Esophagus squamous epithelium (tissue), 5 donors: ENCODE data around the gene DYNC2H1. TPM values are rescaled to one million over a fixed set of nuclear protein-coding genes. Genes with fewer than 3 reads are reported as not detected.

ENCODE experiments used
- DNase-seq: peaks from one replicate; lab custom pipeline; 2025; lab: John Stamatoyannopoulos, UW
- H3K27ac ChIP-seq, 4 donors: fragments of 200-600 bp; sonication (generic); one replicate each; pipeline ENCODE4 v1.5.1; 2016 to 2019; ENCODE audit warnings: mild to moderate bottlenecking in 1 of 4
- H3K27me3 ChIP-seq, 4 donors: fragments of 200-600 bp; sonication (generic); 1 replicate in 3 of 4; 2 replicates in 1 of 4; pipeline versions ENCODE4 v1.5.1 to v1.6.0; 2017 to 2021; ENCODE audit warnings: antibody characterized with exemption in 1 of 4
- H3K36me3 ChIP-seq, 3 donors: fragments of 200-600 bp; sonication (generic); one replicate each; pipeline ENCODE4 v1.5.1; 2016 to 2019
- H3K4me1 ChIP-seq, 3 donors: fragments of 200-600 bp; sonication (generic); one replicate each; pipeline ENCODE4 v1.5.1; 2017 to 2019
- H3K4me3 ChIP-seq, 4 donors: fragments of 200-600 bp; sonication (generic); 1 replicate in 3 of 4; 2 replicates in 1 of 4; pipeline ENCODE4 v1.5.1; 2016 to 2019; ENCODE audit warnings: mild to moderate bottlenecking in 2 of 4, moderate library complexity in 1 of 4
- H3K9me3 ChIP-seq, 3 donors: fragments of 200-600 bp; sonication (generic); one replicate each; pipeline ENCODE4 v1.5.1; 2016 to 2019
- POLR2A ChIP-seq, 4 donors: fragments of 450-650 bp; IDR thresholded peaks; one replicate each; pipeline ENCODE4 v1.6.1; 2017; ENCODE audit warnings: antibody characterized with exemption in 4 of 4, mild to moderate bottlenecking in 4 of 4, moderate library complexity in 3 of 4
- WGBS, 2 donors: methylation state at CpG; one replicate each; pipeline ENCODE4 v1.1.5; 2018; 5-methylcytosine and 5-hydroxymethylcytosine counted together
- intact Hi-C: fragments of 100-400 bp; cut with DNase I; formaldehyde crosslinking; loops from one replicate; pipeline ENCODE4 v1.15.0; 2022
- total RNA-seq, 4 donors: library from RNA; depleted of rRNA; stranded (reverse); fragments of >200 nt; gene quantifications; one replicate each; pipeline ENCODE4 v1.1.0, GENCODE V29; 2016
- TF ChIP-seq, protein P1 (sequence below), 6 experiments: fragments of 450-650 bp in 4 of 6; fragments of 200-600 bp in 2 of 6; sonication (generic) in 2 of 6; IDR thresholded peaks; one replicate each; pipeline ENCODE4 v1.5.1; 2016 to 2019; ENCODE audit warnings: antibody characterized with exemption in 6 of 6, mild to moderate bottlenecking in 4 of 6, moderate library complexity in 4 of 6
- donor health status: DM: yes; HTN: yes; CAD: no.

DYNC2H1 gene
- total RNA-seq, 4 donors from 2014 or later: 6.8 to 13.9 (median 9.3) TPM

DNA sequence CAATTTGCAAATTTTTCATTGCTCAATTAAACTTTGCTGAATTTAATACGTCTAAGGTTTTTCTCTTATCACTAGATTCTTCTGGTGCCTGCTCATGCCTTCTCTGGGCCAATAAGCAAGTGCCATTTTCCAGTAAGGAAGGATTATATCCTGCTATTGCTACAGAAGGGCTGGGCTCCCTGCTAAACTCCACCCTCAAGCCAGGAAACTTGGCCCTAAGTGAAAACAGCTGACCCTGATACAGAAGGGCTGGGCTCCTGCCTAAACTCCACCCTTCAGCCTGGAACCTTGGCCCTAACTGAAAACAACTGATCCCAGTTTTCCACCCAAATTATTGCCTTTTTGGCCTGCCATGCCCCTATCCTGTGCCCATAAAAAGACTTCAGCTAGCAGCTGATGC, 385.3 kb downstream of the DYNC2H1 start:
- TF ChIP-seq POLR2A (IDR thresholded peaks at IDR 0.05): no peak
- TF ChIP-seq, protein P1, sequence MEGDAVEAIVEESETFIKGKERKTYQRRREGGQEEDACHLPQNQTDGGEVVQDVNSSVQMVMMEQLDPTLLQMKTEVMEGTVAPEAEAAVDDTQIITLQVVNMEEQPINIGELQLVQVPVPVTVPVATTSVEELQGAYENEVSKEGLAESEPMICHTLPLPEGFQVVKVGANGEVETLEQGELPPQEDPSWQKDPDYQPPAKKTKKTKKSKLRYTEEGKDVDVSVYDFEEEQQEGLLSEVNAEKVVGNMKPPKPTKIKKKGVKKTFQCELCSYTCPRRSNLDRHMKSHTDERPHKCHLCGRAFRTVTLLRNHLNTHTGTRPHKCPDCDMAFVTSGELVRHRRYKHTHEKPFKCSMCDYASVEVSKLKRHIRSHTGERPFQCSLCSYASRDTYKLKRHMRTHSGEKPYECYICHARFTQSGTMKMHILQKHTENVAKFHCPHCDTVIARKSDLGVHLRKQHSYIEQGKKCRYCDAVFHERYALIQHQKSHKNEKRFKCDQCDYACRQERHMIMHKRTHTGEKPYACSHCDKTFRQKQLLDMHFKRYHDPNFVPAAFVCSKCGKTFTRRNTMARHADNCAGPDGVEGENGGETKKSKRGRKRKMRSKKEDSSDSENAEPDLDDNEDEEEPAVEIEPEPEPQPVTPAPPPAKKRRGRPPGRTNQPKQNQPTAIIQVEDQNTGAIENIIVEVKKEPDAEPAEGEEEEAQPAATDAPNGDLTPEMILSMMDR (IDR thresholded peaks at IDR 0.05): no peak
- Histone ChIP-seq H3K27ac (no peak overlapping the region), H3K27me3 (no peaks in the 10 kb centered on the region), H3K36me3 (no peaks in the 10 kb centered on the region), H3K4me3 (no peak overlapping the region), H3K9me3 (no peaks in the 10 kb centered on the region), H3K4me1 (no peaks in the 10 kb centered on the region)
- 65 to 91% methylated on average over 1 of the region's 1 CpG for WGBS, 2 donors
- intact Hi-C loops: no loop called here
- DNase-seq: no peak

GRCh38 chr11:103497268-103497667, 388.0 kb downstream of the DYNC2H1 start:
- DNase-seq: no peak
- no peaks in the 10 kb centered on the region for H3K27me3 ChIP-seq
- H3K9me3 ChIP-seq: no peaks in the 10 kb centered on the region
- no peak overlapping the region for H3K27ac ChIP-seq
- 80% methylated on average over 1 of the region's 1 CpG; no CpG with 5 or more reads in 1 of the 2 donors for WGBS, 2 donors
- TF ChIP-seq POLR2A (IDR thresholded peaks at IDR 0.05): no peak
- TF ChIP-seq, protein P1 (IDR thresholded peaks at IDR 0.05): no peak
- H3K4me3 ChIP-seq: no peak overlapping the region
- intact Hi-C loops: no loop called here
- no peaks in the 10 kb centered on the region for H3K36me3 ChIP-seq
- H3K4me1 ChIP-seq: no peaks in the 10 kb centered on the region

DNA sequence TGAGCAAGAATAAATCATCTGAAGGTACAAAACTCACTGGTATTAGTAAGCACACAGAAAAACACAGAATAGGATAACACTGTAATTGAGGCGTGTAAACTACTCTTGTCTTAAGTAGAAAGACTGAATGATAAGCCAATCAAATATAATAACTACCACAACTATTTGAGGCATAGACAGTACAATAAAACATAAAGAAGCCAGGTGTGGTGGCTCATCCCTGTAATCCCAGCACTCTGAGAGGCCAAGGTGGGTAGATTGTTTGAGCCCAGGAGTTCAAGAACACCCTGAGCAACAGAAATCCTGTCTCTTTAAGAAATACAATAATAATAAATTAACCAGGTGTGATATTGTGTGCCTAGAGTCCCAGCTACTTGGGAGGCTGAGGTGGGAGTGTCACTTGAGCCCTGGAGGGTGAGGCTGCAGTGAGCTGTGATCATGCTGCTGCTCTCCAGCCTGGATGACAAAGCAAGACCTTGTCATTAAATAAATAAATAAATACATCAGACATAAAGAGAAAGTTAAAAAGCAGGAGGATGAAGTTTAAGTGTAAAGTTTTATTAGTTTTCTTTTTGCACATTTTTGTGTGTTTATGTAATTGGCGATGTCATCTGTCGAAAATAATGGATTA, 390.6 kb downstream of the DYNC2H1 start:
- no peak for DNase-seq
- intact Hi-C loops: no loop called here
- 39 to 63% methylated on average over 3 of the region's 3 CpGs for WGBS, 2 donors
- H3K27me3 ChIP-seq: no peaks in the 10 kb centered on the region
- no peak for TF ChIP-seq POLR2A (IDR thresholded peaks at IDR 0.05)
- TF ChIP-seq, protein P1 (IDR thresholded peaks at IDR 0.05): no peak
- no peaks in the 10 kb centered on the region for H3K9me3 ChIP-seq
- H3K36me3 ChIP-seq: no peaks in the 10 kb centered on the region
- no peak overlapping the region for H3K27ac ChIP-seq
- no peaks in the 10 kb centered on the region for H3K4me1 ChIP-seq
- no peak overlapping the region for H3K4me3 ChIP-seq

DNA sequence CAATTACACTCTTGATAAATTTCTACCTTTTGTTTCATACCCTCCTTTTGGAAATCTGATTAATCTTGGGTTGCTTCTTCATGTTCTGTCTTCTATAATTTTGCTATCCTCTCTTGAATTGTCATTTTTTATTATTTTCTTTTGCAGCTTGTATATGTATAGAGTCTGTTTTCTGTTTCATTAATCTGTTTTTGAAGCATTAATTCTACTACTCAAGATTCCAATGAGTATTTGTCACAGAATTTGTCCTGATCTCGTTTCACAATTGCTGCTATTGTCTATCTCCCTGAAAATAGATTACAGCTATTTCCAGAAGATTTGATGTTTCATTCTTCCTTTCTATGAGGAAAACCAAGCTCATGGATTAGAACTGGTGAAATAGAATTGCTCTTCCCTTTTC, 406.1 kb downstream of the DYNC2H1 start:
- intact Hi-C loops: no loop called here
- no peaks in the 10 kb centered on the region for H3K4me1 ChIP-seq
- no peak for DNase-seq
- no peak for TF ChIP-seq POLR2A (IDR thresholded peaks at IDR 0.05)
- TF ChIP-seq, protein P1 (IDR thresholded peaks at IDR 0.05): no peak
- no peaks in the 10 kb centered on the region for H3K27me3 ChIP-seq
- H3K4me3 ChIP-seq: no peak overlapping the region
- H3K9me3 ChIP-seq: no peaks in the 10 kb centered on the region
- no peaks in the 10 kb centered on the region for H3K36me3 ChIP-seq
- no peak overlapping the region for H3K27ac ChIP-seq
- 11 to 41% methylated on average over 1 of the region's 1 CpG for WGBS, 2 donors

DNA sequence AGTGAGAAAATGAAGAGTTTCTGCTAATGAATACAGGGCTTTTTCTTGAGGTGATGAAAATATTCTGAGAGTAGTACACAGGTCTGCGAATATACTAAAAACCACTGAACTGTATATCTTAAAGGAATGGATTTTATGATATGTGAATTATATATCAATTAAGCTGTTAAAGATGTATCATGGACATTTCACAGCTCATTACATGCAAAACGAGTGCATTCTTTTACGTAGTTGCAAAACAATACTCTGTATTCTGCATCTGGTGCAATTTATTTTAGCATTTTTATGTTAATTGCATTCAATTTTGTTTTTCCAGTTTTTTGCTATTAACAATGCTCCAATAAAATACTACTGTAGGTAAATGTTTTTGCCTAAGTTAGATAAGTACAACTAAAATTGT, 411.6 kb downstream of the DYNC2H1 start:
- no peaks in the 10 kb centered on the region for H3K4me1 ChIP-seq
- 82% methylated on average over 3 of the region's 3 CpGs for WGBS, 2 donors
- no peak overlapping the region for H3K4me3 ChIP-seq
- H3K27ac ChIP-seq: no peak overlapping the region
- intact Hi-C loops: no loop called here
- no peaks in the 10 kb centered on the region for H3K36me3 ChIP-seq
- TF ChIP-seq, protein P1 (IDR thresholded peaks at IDR 0.05): no peak
- no peak for TF ChIP-seq POLR2A (IDR thresholded peaks at IDR 0.05)
- H3K9me3 ChIP-seq: no peaks in the 10 kb centered on the region
- no peak for DNase-seq
- no peaks in the 10 kb centered on the region for H3K27me3 ChIP-seq
